HG03095 (cell line): ENCODE results near the gene ABHD17A.
A peak's percentile ranks its signal among the peaks of the same experiment; 100 is the strongest.
"Not testable (repeated sequence)": the region's sequence is repeated elsewhere in the genome, so short reads cannot be mapped to it uniquely, and the experiment has no call there.

Experiments used
- ATAC-seq: cut with Tn5 transposase; IDR thresholded peaks from one replicate; pipeline ENCODE4 v1.9.1; 2021; ENCODE audit warnings: moderate library complexity; ENCODE audit not compliant: unreplicated experiment

Gene ABHD17A

DNA sequence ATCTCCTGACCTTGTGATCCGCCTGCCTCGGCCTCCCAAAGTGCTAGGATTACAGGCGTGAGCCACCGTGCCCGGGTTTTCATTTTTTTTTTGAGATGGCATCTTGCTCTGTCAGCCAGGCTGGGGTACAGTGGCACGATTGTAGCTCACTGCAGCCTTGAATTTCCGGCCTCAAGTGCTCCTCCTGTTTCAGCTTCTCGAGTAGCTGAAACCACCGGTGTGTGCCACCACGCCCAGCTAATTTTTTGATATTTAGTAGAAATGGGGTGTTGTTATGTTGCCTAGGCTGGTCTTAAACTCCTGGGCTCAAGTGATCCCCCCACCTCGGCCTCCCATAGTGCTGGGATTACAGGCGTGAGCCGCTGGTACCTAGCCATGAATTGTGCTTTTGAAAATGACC is 25.8 kb upstream of the ABHD17A start:
- ATAC-seq: no peak

DNA sequence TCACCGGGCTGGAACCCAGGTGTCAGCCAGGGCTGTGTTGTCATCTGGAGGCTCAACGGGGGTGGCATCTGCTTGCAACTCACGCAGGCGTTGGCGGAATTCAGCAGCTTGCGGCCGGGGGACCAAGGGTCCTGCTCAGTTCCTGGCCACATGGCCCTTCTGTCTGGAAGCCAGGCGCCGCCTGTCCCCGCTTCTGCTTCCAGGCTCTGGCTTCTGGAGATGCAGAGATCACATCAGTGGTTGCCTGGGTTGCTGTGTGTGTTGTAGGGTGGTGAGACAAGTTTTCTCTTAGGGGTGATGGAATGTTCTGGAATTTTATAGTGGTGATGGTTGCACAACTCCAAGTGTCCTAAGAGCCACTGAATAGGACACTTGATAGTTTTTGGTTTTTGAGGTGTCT is 24.9 kb upstream of the ABHD17A start:
- no peak for ATAC-seq

DNA sequence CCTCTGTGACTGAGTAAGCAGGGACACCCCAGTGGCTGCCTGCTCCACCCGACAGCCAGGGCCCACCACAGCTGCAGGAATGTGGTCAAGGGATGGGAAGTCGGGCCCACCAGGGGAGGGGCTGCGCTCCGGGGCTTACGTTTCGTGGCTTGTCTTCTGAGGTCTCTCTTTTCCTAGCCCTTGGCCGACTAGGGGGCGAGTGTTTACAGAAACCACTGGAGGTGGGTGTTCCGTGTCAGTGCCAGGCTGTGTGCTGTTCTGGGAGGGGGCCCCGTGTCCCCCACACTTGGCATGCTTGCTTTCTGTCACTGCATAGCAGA is 24.4 kb upstream of the ABHD17A start:
- no peak for ATAC-seq

DNA sequence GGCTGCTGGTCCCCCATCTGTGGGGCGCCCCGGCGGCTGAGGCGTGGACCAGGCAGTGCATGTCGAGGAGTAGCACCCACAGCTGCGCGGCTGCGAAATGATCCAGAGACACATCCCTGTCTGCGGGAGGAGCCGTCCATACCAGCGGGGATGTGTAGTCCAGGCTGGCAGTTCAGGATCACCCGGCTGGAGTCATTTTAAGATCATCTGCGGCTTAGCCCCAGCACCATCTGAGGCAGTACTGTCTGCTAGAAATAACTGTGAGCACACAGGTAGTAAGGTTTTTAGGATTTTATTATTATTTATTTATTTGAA is 23.0 kb upstream of the ABHD17A start:
- no peak for ATAC-seq

DNA sequence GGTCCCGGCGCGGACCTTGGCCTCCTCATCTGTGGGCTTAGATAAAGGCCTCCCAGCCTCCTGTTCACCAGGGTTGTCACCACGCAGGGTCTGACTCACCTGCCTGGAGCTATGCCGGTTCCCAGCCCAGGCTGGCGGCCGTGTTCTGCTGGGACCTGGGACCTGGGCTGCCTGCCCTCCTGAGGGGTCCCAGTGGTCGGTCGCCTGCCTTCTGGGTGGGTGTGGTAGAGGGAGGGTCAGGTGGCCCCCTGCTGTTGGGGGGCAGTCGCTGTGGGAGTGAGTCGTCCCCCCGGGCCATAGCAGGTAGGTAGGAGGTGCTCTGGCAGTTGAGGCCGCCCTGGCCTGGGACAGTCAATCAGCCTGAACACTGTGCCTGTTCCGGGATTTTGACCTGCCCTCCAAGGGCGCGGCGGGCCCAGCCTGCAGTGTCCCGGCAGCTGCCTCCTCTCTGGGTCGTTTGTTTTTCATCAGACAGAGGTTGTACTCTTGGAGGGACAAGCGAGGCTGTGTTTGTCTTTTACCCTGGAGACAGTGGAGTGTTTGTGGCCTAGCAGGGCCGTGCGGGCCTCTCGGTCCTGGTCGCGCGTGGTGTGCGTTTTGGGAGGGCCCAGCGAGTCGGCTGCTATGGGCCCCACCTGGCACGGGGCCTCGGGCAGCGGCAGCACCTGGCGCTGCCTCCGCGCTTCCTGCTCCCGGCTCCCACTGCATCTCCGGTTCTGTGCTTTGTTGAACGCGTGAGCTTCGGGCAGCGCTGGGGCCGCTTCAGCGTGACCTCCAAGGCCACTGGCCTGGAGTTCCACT is 22.5 kb upstream of the ABHD17A start:
- ATAC-seq: no peak

DNA sequence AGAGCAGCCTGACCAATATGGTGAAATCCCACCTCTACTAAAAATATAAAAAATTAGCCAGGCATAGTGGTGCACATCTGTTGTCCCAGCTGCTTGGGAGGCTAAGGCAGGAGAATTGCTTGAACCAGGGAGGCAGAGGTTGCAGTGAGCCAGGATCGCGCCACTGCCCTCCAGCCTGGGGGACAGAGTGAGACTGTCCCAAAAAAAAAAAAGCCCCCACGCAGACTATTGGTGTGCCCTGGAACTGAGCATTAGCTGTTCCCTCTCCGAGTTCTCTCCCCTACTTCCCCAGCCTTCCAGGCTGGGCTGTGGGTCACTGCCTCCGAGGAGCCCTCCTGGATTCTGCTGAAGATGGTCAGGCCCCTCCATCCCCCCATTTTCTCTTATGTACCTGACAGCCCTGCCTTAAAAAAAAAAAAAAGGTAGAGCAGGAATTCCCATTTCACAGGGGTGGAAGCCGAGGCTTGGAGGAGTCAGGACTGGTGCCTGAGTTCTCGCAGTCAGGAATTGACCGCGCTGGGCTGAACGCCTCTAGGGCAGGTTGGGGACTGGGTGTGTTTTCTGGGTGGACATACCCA is 21.8 kb upstream of the ABHD17A start:
- ATAC-seq: no peak

DNA sequence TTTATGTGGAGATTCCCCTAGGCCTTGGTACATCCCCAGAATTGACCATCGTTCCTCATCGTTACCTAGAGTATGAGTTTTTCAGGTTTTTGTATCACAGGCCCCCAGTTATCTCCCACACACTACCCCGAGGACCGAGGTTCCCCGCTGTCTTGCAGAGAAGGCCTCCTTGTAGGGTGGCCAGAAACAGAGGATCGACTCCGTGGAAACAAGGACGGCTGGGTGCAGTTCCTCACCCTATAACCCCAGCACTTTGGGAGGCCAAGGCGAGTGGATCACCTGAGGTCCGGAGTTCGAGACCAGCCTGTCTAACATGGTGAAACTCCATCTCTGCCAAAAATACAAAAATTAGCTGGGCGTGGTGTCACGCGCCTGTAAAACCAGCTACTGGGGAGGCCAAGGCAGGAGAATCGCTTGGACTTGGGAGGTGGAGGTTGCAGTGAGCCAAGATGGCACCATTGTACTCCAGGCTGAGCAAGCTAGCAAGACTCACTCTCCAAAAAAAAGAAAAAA is 20.6 kb upstream of the ABHD17A start:
- no peak for ATAC-seq

DNA sequence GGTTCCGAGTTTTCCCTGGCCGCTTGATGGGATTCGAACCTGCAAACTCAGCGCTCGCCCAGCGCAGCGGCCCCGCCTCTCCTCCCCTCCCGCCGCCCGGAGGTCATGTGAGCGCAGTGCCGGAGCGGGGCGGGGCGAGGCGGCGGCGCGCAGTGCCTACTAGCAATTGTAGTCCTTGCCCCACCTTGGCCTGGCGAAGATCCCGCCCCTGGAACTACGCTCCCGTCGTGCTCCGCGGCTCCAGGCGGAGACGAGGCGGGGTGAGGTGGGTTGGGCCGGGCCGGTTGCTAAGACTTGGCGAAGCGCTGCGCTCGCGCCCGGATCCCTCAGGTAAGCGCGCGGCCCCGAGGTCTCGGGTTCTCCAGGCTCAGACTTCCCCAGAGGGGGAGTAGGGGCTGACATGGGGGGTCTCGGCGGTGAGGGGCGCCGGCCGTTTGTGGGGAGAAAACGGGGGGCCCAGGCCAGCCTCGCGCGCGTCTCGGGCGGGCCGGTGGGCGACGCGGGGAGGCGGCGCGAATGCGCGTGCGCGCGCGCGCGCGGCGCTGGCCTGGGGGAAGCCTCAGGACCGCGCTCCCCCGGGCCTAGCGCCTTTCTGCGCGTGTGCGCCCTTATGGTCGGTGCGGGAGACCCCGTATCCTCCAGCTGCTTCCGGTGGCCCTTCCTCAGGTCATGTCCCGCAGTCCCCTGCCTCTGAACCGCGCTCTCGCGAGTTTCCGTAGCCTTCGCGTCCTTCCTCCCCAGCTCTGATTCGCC is 20.0 kb upstream of the ABHD17A start, which contains the start of the genes ADAT3 and SCAMP4:
ADAT3 (plus strand) TSS at position 290 of the 753 bp plus-strand sequence. CDS start 6,649 bp downstream, outside the sequence.
SCAMP4 (plus strand) TSS at position 290 of the 753 bp plus-strand sequence. CDS start 9,621 bp downstream, outside the sequence.
- peak; percentile 65 for ATAC-seq

DNA sequence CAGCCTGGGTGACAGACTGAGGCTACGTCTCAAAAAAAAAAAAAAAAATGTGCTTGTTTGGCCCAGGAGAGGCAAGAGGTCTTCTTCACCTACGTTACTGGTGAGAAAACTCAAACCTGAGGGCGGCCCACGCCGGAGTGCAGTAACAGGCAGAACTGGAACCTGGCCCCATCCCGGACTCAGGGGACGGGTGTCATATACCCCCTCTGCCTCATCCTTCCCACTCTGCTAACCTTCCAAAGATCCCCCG is 19.5 kb upstream of the ABHD17A start:
- no peak for ATAC-seq

DNA sequence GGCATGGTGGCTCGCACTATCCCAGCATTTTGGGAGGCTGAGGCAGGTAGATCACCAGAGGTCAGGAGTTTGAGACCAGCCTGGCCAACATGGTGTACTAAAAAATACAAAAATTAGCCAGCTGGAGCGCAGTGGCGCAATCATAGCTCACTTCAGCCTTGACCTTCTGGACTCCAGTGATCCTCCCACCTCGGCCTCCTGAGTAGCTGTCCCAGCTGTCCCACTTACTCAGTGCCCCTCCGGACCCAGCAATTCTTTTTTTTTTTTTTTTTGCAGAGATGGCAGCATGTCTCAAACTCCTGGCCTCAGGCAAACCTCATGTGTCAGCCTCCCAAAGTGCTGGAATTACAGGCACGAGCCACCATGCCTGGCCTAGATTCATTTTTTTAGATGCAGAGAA is 17.6 kb upstream of the ABHD17A start:
- no peak for ATAC-seq

DNA sequence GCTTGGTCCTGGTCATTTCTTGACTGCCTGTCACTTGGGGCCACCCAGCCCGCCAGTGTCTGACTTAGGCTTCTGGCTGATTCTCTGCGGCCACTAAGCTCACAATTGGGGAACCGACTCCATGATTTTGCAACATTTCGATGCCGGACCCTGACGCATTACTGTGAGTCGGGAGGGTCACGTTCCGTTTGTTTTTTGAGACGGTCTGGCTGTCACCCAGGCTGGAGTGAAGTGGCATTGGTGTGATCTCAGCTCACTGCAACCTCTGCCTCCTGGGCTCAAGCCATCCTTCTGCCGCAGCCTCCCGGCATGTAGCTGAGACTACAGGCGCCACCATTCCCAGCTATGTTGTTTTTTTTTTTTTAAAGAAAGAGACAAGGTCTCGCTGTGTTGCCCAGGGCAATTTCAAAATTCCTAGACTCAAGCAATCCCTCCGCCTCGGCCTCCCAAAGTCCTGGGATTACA is 16.7 kb upstream of the ABHD17A start:
- no peak for ATAC-seq

DNA sequence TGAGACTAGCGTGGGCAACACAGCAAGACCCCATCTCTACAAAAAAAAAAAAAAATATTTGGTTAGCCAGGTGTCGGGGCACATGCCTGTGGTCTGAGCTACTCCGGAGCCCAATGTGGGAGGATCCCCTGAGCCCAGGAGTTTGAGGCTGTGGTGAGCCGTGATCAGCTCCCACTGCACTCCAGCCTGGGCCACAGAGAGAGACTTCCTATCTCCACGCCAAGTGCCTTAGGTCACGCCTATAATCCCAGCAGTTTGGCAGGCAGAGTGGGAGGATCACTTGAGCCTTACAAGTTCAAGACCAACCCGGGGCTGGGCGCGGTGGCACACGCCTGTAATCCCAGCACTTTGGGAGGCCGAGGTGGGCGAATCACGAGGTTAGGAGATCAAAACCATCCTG is 11.2 kb upstream of the ABHD17A start:
- no peak for ATAC-seq

DNA sequence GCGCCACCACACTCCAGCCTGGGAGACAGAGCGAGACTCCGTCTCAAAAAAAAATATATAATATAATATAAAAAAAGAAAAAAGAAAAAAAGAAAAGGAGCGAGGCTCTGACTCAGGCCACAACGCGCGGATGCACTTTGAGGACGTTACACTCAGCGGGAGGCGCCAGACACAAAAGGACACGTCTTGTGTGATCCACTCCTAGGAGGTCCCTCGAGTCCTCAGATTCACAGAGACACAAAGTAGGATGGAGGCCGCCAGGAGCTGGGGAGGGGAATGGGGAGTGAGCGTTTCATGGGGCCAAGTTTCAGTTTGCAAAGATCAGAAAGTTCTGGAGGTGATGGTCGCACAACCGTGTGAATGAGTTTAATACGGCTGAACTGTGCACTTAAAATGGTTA is 8.5 kb upstream of the ABHD17A start:
- ATAC-seq: no peak

DNA sequence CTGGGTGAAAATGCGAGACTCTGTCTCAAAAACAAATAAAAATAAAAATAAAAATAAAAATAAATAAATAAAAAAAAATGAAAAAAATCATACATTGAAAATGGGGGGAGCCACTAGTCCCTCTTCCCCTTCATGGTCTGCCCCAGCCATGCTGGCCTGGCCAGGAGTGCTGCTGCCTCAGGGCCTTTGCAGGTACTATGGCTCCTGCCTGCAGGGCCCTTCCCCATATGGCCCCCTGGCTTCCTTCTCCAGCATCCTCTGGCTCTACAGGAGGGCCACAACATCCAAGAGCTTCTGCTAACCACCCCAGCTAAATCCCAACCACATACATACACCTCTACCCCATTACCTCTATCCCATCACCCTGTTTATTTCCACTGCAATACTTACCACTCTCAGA is 4.6 kb upstream of the ABHD17A start:
- no peak for ATAC-seq

DNA sequence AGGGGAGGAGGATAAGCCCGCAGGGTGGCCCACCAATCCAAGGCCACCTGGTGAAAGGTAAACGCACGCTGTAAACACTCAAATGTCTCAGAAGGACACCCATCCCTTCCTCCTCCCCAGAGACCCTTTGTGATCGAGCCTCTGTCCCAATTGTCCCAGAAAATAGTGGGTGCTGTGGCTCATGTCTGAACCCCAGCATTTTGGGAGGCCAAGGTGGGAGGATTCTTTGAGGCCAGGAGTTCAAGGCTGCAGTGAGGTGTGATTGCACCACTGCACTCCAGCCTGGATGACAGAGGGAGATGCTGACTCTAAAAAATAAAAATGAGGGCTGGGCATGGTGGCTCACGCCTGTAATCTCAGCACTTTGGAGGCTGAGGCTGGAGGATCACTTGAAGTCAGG is 3.1 kb upstream of the ABHD17A start:
- ATAC-seq: no peak

DNA sequence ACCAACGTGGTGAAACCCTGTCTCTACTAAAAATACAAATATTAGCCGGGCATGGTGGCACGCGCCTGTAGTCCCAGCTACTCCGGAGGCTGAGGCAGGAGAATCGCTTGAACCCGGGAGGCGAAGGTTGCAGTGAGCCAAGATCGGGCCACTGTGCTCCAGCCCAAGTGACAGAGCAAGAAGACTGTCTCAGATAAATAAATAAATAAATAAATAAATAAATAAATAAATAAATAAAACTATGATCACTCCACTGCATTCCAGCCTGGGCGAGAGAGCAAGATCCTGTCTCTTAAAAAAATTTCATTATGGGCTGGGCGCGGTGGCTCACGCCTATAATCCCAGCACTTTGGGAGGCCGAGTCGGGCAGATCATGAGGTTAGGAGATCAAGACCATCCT is 1.1 kb upstream of the ABHD17A start:
- not testable (repeated sequence) for ATAC-seq

DNA sequence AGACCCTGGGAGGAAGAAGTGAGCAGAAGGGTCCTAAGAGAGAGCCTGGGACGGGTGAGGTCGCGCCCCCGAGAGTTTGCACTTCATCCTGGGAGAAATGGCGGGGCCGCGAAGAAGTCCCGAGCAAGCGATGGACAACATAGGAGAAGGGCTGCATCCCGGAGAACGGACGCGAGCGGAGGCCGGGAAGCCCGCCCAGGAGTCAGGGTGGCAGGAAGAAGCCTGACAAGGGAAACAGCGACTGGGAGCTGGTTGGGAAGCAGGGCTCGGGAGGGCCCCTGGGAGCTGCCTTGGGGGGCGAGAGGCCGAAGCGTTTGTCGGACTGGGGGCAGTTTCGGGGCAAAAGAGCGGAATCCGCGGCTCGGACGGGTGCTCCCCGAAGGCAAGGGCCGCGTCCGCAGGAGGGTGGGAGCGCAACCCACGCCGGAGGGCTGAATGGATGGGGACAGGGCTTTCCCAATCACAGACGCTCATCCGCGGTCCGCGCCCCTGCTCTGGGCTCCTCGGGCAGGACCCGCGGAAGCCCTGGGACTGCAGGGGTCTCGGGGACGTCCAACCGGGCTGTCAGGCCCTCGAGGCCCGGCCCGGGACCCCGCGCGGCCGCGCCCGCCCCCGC is 469 bp downstream of the ABHD17A start:
- ATAC-seq: no peak

DNA sequence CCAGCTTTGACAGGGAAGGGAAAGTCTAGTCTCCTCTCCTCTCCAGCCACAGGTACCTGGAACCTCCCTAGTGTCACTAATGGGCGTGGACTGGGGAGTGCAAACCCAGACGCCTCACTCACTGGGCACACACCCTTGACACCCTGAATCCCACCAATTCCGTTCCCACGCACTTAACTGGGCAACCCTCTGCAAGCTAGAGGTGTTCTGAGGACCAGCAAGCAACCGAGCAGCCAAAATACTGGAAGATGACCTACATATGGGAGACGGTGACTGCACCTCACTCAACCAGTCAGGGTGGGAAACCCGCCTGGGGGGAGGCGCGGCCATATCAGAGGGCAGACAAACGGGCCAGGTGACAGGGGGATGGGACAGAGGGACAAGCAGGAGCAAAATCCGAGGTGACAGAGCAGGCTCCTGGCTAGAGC is 991 bp downstream of the ABHD17A start:
- ATAC-seq: no peak

DNA sequence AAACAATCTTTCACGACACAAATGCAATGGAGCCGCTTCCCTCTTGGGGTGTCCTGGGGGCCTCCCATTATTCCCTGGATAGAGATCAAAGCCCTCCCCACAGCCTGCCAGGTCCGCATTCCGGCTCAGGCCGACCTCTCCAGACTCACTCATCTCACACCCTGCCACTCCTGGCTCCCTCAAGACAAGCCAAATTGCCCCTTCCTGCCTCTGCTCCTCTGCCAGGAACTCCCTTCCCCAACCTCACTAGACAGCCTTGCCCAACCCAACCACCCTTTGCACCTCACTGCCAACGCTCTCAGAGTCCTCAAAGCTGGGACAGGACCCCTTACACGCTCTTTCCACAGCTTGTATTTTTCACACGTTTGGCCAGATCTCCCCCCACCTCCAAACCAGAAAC is 1.5 kb downstream of the ABHD17A start:
- ATAC-seq: no peak

DNA sequence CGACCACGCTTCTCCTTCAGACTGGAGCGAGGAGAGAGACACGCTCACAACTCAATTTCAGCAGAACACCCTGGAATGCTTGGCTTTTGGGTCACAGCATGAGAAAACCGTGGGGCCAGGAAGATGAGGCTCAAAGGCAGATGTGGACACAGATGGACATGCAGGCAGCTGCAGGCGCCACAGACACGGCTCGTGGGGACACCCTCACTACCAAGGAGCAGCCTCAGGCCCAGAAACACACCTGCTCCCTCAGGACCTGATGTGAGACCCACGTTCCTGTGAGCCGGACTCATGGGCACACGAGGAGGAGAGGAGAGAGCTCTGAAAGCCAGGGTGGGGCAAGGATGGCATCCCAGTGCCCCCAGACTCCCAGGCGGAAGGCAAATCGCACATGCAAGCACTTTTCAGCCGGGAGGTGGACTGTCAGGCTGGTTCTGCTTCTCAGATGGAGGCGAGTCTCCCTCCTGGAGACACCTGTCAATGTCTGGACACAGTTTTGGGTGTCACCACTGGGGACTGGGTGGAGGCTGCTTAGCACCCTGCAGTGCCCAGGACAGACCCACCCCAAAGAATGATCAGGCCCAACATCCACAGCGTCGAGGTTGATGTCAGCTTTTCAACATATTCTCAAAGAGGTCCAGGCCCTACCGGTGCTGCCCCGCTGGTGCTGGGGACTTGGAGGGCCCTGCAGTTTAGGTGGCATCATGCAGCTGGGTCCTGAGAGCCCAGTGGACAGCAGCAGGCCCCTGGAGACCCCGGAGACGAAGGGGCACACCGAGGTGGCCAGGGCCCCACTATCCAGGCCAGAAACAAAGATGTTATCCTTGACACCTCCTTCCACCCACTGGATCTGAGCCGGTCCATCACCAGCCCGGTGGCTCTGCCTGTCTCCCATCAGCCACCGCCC is 2.3 kb downstream of the ABHD17A start:
- ATAC-seq: no peak
